Astrocyte (in vitro differentiated cells and primary cell): Measurements from ENCODE around the gene COL23A1.

Source experiments
- EZH2 ChIP-seq: IDR thresholded peaks from 2 replicates; pipeline ENCODE4 v1.6.1; 2012; ENCODE audit warnings: mild to moderate bottlenecking, low read length, inconsistent platforms; ENCODE audit not compliant: insufficient read depth
- TF ChIP-seq, protein P1 (sequence below): IDR thresholded peaks from 2 replicates; pipeline ENCODE4 v1.5.1; 2011; ENCODE audit warnings: low read depth, mild to moderate bottlenecking, inconsistent platforms, low read length, moderate library complexity; ENCODE audit not compliant: insufficient read depth

DNA sequence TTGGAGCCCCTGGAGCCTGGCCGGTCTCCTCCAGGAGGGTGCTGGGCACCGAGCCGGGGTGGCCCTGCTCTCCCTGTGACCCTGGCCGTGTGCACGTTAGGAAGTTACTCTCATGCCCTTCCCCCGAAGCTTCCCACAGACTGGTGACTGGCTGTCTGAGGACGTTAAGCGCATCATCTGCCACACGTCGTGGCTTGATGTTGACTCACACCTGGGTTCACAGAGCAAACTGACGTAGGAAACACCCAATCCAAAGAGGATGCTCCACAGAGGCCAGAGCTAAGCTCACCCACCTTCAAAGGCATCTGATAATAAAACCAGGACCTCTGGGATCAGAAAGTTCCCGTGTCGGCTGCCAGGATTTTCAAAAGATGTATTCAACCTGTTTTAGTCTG lies 204.7 kb downstream of the COL23A1 start:
- TF ChIP-seq, protein P1, sequence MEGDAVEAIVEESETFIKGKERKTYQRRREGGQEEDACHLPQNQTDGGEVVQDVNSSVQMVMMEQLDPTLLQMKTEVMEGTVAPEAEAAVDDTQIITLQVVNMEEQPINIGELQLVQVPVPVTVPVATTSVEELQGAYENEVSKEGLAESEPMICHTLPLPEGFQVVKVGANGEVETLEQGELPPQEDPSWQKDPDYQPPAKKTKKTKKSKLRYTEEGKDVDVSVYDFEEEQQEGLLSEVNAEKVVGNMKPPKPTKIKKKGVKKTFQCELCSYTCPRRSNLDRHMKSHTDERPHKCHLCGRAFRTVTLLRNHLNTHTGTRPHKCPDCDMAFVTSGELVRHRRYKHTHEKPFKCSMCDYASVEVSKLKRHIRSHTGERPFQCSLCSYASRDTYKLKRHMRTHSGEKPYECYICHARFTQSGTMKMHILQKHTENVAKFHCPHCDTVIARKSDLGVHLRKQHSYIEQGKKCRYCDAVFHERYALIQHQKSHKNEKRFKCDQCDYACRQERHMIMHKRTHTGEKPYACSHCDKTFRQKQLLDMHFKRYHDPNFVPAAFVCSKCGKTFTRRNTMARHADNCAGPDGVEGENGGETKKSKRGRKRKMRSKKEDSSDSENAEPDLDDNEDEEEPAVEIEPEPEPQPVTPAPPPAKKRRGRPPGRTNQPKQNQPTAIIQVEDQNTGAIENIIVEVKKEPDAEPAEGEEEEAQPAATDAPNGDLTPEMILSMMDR: no peak
- TF ChIP-seq EZH2: no peak
